Measurements from ENCODE around the gene KCNT1. TPM values are rescaled to one million over a fixed set of nuclear protein-coding genes. Genes with fewer than 3 reads are reported as not detected.

KCNT1 gene
- total RNA-seq, 1 donor from 2014 or later, result not detected

DNA sequence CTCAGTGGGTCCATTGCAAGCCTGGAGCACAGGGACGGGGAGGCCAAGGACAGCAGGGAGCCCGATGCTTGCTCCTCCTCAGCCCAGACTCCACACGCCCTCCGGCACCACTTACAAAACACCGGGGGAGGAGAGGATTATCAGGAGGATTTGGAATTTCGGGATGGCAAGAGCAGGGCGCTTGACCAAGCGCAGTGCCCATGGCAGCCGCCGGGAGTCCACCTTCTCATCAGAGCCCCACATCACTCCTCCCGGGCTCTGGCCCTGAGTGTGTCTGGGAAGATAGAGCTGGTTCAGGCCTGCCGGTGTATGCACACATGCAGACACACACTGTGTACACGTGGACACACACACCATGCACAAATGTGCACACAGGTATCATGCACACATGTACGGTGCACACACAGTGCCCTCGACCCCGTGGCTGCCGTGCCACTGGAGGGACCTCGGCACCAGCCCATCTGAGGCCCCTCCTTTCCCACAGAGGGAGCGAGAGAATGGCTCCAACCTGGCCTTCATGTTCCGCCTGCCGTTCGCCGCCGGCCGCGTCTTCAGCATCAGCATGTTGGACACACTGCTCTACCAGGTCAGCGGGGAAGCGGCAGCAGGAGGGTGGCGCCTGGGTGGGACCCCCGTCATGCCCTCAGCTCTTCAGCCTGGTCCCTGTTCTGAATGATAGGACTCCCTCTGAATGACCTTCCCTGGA lies 81.7 kb downstream of the KCNT1 start:
- no peak overlapping the region for H3K4me3 Mint-ChIP-seq
- no peaks in the 10 kb centered on the region for H3K4me1 Mint-ChIP-seq
- ChIA-PET POLR2A (no interaction called here), CTCF (no interaction called here)
- ATAC-seq (ENCODE audit: low read depth), result no peak
- H3K36me3 Mint-ChIP-seq (ENCODE audit: low read depth), result no peaks in the 10 kb centered on the region
- TF ChIP-seq, protein P1, sequence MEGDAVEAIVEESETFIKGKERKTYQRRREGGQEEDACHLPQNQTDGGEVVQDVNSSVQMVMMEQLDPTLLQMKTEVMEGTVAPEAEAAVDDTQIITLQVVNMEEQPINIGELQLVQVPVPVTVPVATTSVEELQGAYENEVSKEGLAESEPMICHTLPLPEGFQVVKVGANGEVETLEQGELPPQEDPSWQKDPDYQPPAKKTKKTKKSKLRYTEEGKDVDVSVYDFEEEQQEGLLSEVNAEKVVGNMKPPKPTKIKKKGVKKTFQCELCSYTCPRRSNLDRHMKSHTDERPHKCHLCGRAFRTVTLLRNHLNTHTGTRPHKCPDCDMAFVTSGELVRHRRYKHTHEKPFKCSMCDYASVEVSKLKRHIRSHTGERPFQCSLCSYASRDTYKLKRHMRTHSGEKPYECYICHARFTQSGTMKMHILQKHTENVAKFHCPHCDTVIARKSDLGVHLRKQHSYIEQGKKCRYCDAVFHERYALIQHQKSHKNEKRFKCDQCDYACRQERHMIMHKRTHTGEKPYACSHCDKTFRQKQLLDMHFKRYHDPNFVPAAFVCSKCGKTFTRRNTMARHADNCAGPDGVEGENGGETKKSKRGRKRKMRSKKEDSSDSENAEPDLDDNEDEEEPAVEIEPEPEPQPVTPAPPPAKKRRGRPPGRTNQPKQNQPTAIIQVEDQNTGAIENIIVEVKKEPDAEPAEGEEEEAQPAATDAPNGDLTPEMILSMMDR (IDR thresholded peaks at IDR 0.05), result no peak
- no peaks in the 10 kb centered on the region for H3K9me3 Mint-ChIP-seq
- H3K27me3 Mint-ChIP-seq, result no peaks in the 10 kb centered on the region
- H3K27ac Mint-ChIP-seq, result no peak overlapping the region
- intact Hi-C loops (cut with micrococcal nuclease), result no loop called here
- DNase-seq, result no peak

DNA sequence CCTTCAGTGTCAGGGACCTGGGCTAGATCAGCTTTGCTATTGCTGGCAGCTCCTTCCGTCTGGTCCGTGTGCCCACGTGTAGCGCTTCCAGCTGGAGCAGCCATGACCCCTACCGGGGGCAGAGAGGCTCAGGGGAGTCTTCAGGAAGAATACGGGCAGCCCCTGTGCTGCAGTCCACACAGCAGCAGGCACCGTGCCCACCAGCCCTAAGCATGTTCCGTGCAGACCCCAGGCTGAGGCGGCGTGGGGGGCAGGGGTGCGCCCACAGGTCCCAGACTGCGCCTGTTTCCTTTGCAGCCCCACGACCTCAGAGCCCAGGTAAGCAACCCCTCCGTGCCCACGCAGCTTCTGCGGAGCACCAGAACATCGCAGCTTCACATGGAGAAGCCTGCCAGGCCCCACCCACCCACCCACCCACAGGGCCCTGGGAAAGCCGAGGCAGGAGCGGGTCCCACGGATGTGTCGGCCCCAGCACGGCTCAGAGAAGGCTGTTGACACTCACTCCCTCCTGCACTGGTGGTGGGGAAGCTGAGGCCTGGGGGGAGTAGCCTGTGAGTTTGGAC lies 83.1 kb downstream of the KCNT1 start:
- no peaks in the 10 kb centered on the region for H3K9me3 Mint-ChIP-seq
- CTCF ChIA-PET, result no interaction called here

DNA sequence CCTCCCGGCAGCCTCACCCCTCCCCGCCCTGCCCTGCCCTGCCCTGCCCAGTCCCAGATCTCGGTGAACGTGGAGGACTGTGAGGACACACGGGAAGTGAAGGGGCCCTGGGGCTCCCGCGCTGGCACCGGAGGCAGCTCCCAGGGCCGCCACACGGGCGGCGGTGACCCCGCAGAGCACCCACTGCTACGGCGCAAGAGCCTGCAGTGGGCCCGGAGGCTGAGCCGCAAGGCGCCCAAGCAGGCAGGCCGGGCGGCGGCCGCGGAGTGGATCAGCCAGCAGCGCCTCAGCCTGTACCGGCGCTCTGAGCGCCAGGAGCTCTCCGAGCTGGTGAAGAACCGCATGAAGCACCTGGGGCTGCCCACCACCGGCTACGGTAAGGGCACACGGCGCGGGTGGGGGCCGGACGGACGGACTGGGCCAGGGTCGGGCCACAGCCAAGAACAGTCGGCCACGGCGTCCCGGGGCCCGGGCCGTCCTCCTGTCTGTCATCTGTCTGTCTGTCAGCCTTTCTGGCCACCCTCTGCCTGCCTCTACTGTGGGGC lies 84.2 kb downstream of the KCNT1 start:
- Mint-ChIP-seq H3K27me3 (no peaks in the 10 kb centered on the region), H3K27ac (no peak overlapping the region), H3K36me3 (ENCODE audit: low read depth) (no peaks in the 10 kb centered on the region), H3K4me1 (no peaks in the 10 kb centered on the region), H3K4me3 (no peak overlapping the region), H3K9me3 (no peaks in the 10 kb centered on the region)
- CTCF ChIA-PET, result no interaction called here
- intact Hi-C loops (cut with micrococcal nuclease), result no loop called here
- ATAC-seq (ENCODE audit: low read depth) (no peak), DNase-seq (no peak)
- POLR2A ChIA-PET, result no interaction called here
- TF ChIP-seq, protein P1 (IDR thresholded peaks at IDR 0.05), result no peak

More for the DNA sequence above, 83.1 kb downstream of the KCNT1 start:
- TF ChIP-seq, protein P1 (IDR thresholded peaks at IDR 0.05), result no peak
- Mint-ChIP-seq H3K4me1 (no peaks in the 10 kb centered on the region), H3K4me3 (no peak overlapping the region), H3K27ac (no peak overlapping the region), H3K27me3 (no peaks in the 10 kb centered on the region), H3K36me3 (ENCODE audit: low read depth) (no peaks in the 10 kb centered on the region)
- intact Hi-C loops (cut with micrococcal nuclease), result no loop called here
- POLR2A ChIA-PET, result no interaction called here
- DNase-seq (no peak), ATAC-seq (ENCODE audit: low read depth) (no peak)

DNA sequence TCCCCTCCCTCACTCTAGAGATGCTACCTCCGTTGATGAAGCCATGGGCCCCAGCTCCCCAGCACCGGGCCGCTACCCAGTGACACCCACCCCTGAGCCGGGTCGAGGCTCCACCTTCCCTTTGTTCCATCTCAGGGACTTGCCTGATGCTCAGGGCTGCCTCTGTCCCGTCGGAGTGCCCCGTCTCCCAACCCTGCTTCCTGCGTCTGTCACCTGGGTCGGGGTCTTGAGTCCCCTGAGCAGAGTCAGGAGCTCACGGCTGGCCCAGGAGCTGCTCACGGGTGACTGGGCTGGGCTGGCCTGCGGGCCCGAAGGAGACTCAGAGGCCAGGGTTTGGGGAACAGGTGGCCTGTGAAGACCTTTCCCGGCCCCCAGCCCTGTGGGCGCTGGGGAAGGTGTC lies 85.3 kb downstream of the KCNT1 start:
- TF ChIP-seq, protein P1 (IDR thresholded peaks at IDR 0.05), result no peak
- CTCF ChIA-PET, result no interaction called here
- Mint-ChIP-seq H3K27me3 (no peaks in the 10 kb centered on the region), H3K9me3 (no peaks in the 10 kb centered on the region), H3K27ac (no peak overlapping the region), H3K4me1 (no peaks in the 10 kb centered on the region), H3K36me3 (ENCODE audit: low read depth) (no peaks in the 10 kb centered on the region), H3K4me3 (no peak overlapping the region)
- ATAC-seq (ENCODE audit: low read depth), result no peak
- POLR2A ChIA-PET, result no interaction called here
- DNase-seq, result no peak
- intact Hi-C loops (cut with micrococcal nuclease), result no loop called here

DNA sequence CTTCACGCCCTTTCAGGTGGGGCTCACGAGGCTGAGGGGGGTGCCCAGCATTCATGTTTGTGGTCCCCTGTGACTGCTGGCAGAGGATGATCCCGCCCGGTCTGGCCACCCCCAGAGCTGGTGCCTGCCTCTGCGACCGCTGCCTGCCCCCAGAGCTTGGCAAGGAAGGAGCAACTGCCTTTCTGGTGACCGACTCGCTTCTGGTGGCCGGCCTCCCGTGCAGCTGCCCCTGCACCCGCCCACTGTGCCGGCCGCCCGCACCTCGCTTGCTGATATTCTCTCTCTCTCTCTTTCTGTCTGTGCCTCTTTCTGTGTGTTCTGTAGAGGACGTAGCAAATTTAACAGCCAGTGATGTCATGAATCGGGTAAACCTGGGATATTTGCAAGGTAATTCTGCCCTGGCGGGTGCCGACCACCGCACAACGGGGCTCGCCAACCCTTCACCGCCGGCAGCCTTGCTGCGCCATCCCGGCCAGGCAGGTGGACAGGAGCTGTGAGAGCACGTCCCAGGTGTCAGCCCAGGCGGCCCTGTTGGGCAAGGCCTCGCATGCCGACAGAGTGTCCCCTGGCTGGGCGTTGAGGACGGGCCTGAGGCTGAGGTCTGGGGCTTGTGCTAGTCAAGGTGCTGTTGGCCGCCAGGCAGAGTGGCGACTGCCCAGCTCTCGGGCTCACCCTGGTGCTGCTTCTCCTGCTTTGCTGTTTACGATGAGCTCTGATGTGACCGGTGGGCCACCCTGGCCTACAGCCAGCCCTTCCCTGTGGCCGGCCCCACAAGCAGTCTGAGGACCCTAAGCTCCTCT lies 86.0 kb downstream of the KCNT1 start:
- POLR2A ChIA-PET, result no interaction called here
- Mint-ChIP-seq H3K36me3 (ENCODE audit: low read depth) (no peaks in the 10 kb centered on the region), H3K4me1 (no peaks in the 10 kb centered on the region), H3K27me3 (no peaks in the 10 kb centered on the region), H3K9me3 (no peaks in the 10 kb centered on the region), H3K27ac (no peak overlapping the region), H3K4me3 (no peak overlapping the region)
- intact Hi-C loops (cut with micrococcal nuclease), result no loop called here
- CTCF ChIA-PET, result no interaction called here
- TF ChIP-seq, protein P1 (IDR thresholded peaks at IDR 0.05), result no peak
- DNase-seq, result no peak
- no peak for ATAC-seq (ENCODE audit: low read depth)

All from activated B cell treated with CpG ODN at 0.5 μM for 24 hours (primary cell).